ENCODE results near the gene ZNF236. TPM values are rescaled to one million over a fixed set of nuclear protein-coding genes. Genes with fewer than 3 reads are reported as not detected.
A peak's percentile ranks its signal among the peaks of the same experiment; 100 is the strongest.

ZNF236 gene
- polyA plus RNA-seq, 3 donors: 1.1 to 3.6 (median 2.1) TPM

DNA sequence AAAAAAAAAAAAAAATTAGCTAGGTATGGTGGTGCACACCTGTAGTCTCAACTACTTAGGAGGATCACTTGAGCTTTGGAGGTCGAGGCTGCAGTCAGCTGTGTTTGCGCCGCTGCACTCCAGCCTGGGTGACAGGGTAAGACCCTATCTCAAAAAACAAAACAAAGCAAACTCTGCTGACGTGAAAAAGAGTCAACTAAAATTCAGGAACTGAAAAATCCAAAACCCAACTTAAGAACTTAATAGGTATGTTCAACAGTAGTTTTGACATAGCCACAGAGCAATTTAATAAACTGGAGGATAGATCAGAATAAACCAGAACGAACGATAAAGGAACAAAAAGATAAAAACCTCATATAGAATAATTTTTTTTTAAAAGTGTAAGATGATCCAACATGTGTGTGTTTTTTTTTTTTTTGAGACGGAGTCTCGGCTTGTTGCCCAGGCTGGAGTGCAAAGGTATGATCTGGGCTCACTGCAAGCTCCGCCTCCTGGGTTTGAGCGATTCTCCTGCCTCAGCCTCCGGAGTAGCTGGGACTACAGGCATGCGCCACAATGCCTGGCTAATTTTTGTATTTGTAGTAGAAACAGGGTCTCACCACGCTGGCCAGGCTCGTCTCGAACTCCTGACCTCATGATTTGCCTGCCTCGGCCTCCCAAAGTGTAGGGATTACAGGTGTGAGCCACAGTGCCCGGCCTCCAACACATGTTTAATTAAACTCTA, 4.3 kb upstream of the ZNF236 start:
- 81 to 95% (median 93%) methylated on average over 17 of the region's 17 CpGs for WGBS, 3 donors

DNA sequence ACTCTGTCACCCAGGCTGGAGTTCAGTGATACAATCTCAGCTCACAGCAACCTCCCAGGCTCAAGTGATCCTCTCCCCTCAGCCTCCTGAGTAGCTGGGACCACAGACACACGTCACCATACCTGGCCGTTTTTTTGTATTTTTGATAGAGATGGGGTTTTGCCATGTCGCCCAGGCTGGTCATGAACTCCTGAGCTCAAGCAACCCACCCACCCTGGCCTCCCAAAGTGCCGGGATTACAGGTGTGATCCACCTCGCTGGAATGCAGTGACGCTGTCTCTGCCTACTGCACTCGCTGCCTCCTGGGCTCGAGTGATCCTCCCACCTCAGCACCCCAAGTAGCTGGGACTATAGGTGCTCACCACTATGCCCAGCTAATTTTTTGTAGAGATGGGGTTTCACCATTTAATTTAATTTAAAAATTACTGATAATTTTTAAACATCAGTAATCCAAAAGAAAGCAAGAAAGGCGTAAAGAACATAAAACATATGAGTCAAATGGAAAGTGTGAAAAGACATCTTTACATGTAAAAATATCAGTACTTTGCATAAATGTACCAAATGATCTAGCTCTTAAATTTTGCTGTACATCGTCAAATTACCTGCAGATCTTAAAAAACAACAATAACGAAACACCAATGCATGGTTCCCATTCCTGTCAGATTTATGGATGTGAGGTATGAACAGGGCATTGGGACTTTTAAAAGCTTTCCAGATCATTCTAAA, 2.8 kb upstream of the ZNF236 start:
- no peak overlapping the region for H3K27ac ChIP-seq (ENCODE audit: low read depth, low read length)
- 92 to 95% (median 95%) methylated on average over 11 of the region's 11 CpGs for WGBS, 3 donors

More for the DNA sequence above, 4.3 kb upstream of the ZNF236 start:
- H3K27ac ChIP-seq (ENCODE audit: low read depth, low read length): no peak overlapping the region

DNA sequence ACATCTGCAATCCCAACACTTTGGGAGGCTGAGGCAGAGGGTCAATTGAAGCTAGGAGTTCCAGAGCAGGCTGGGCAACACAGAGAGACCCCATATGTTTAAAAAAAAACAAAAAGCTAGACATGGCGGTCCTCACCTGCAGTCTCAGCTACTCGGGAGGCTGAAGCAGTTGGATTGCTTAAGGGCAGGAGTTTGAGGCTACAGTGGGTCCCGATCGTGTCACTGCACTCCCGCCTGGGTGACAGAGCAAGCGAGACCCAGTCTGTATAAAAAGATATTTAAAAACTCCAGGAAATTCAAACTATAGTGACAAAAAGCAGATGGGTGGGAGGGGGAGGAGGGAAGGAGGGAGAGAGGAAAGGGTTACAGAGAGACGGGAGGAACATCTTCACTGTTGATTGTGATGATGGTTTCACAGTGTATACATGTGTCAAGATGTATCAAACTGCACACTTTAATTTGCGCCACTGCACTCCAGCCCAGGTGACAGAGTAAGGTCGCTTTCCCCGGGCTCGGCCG, 942 bp upstream of the ZNF236 start:
- peak overlapping the region; percentile 56 for H3K27ac ChIP-seq (ENCODE audit: low read depth, low read length)
- WGBS, 3 donors: 0 to 1% (median 1%) methylated on average over 12 of the region's 12 CpGs

DNA sequence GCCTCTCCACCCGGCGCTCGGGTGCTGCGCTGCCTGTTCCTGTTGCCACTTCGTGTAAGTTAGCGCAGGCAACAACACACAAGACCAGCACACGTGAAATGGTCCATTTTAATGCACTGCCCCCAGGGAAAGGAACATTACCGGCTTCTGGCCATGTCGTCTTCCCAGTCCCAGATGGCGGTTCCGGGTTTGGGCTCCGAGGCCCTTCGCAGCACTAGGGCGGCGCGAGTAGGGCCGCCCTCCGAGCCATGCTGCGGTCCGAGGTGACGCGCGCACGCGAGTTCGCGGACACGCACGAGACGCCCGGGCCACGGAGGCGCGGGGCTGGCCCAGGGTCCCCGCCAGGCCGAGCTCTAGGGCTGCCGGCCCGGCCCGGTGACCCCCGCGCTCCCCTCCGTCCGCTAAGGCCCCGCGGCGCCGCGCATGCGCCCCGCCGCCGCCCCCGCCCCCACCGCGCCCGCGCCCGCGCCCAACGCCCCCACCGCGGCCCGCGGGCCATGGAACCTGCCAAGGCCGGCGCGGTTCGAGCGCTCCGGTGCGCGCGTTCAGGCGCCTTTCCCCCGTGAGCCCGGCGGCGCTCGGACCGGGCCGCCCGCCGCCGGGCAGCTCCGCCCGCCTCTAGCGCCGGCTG, 367 bp upstream of the ZNF236 start:
- 0 to 1% (median 0%) methylated on average over 35 to 88 of the region's 88 CpGs for WGBS, 3 donors
- peak overlapping the region; percentile 56 for H3K27ac ChIP-seq (ENCODE audit: low read depth, low read length)

GRCh38 chr18:76823161-76823538, 793 bp downstream of the ZNF236 start:
- peak overlapping the region; percentile 56 for H3K27ac ChIP-seq (ENCODE audit: low read depth, low read length)
- 5 to 7% (median 6%) methylated on average over 26 of the region's 26 CpGs for WGBS, 3 donors

- 23 to 32% (median 24%) methylated on average over 28 of the region's 28 CpGs for WGBS, 3 donors
- no peak overlapping the region for H3K27ac ChIP-seq (ENCODE audit: low read depth, low read length)
These were observed 1.2 kb downstream of the ZNF236 start for GRCh38 chr18:76823587-76824011.

GRCh38 chr18:76824145-76824676, 1.9 kb downstream of the ZNF236 start:
- no peak overlapping the region for H3K27ac ChIP-seq (ENCODE audit: low read depth, low read length)
- 62 to 84% (median 81%) methylated on average over 12 of the region's 12 CpGs for WGBS, 3 donors

DNA sequence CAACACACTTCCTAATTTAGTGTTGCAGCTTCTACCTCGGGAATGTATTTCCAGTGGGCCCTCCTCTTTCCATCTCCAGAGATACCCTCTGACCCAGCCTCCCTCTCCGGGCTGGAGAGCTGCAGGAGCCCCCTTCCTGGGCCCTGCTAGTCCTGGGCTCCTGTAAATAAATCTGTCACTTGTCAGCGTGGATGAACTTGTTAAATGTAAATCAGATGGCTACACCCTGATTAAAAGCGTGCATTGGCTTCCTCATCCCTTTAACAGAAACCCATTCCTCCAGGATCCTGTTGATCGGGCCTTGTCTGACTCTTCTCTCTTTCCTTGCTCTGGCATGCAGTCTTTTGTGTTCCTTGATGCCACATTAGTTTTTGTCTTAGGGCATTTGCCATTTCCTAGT, 2.4 kb downstream of the ZNF236 start:
- WGBS, 3 donors: 74 to 82% (median 80%) methylated on average over 5 of the region's 5 CpGs
- H3K27ac ChIP-seq (ENCODE audit: low read depth, low read length): no peak overlapping the region

GRCh38 chr18:76827205-76828200, 5.1 kb downstream of the ZNF236 start:
- H3K27ac ChIP-seq (ENCODE audit: low read depth, low read length): no peak overlapping the region
- 79 to 86% (median 83%) methylated on average over 10 to 11 of the region's 11 CpGs for WGBS, 3 donors

DNA sequence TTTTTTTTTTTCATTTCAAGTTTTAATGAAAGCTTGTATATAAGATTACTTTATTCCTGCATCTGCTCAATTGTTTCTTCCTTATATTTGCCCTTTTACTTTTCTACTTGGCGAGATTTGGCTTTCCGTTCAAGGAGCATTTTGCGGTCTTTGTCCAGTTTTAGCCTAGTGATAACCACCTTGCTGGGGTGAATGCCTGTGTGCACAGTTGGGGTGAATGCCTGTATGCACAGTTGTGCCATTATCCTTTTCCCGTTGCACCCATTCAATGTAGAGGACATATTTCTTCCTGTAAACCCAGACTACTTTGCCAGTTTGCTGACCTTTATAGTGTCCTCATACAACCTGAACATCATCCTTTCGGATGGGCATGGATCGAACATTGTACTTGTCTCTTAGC, 12.0 kb downstream of the ZNF236 start:
- whole genome bisulfite sequencing, 3 donors: 90 to 96% (median 92%) methylated on average over 6 of the region's 6 CpGs
- no peak overlapping the region for H3K27ac ChIP-seq (ENCODE audit: low read depth, low read length)

- no peak overlapping the region for H3K27ac ChIP-seq (ENCODE audit: low read depth, low read length)
These were observed 13.0 kb downstream of the ZNF236 start for GRCh38 chr18:76835380-76835779.

DNA sequence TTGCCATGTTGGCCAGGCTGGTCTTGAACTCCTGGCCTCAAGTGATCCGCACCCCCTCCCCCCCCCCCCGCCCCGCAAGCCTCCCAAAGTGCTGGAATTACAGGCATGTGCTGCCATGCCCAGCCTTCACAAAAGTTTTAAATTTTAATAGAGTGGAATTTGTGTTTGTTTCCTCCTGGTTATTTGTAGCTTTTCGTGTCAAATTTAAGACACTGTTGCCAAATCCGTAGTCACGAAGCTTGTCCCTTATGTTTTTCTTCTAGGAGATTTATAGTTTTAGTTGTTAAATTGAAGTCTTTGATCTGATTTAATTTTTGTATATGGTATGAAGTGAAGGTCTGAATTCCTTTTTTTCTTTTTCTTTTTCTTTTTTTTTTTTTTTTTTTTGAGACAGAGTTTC, 14.7 kb downstream of the ZNF236 start:
- H3K27ac ChIP-seq (ENCODE audit: low read depth, low read length): no peak overlapping the region
- WGBS, 3 donors: 84 to 95% (median 91%) methylated on average over 6 of the region's 6 CpGs

GRCh38 chr18:76838182-76838581, 15.8 kb downstream of the ZNF236 start:
- WGBS, 3 donors: 33 to 65% (median 49%) methylated on average over 3 of the region's 3 CpGs

DNA sequence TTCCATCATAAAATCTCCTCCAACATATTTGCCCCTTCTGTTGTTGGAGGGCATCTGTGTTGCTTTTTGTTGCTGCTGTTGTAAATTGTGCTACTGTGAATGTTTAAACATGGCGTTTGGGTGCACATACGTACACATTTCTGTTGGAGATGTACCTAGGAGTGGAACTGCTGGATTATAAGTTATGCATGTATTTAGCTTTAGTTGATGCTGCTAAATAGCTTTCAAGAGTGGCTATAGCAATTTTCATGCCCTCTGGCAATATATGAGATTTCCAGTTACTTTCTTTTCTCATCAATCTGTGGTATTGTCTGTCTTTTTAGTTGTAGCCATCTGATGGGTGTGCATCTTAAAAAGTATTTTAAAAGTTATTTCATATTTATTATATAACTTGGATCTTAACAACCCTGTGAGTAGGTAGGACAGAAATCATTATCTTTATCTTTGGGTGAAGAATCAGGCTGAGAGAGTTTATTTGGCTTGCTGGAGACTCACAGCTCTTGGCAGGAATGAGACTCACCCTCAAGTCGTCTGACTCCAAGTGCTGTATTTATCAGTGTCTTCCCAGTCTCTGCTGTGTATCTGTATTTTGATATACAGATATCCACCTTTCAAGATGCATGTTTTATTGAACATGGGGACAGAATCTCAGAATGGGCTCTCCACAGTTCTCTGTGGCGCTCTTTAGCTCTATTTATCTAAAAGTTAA, 16.9 kb downstream of the ZNF236 start:
- WGBS, 3 donors: 72 to 74% (median 73%) methylated on average over 4 of the region's 4 CpGs
- H3K27ac ChIP-seq (ENCODE audit: low read depth, low read length): no peak overlapping the region

More at GRCh38 chr18:76838182-76838581, 15.8 kb downstream of the ZNF236 start:
- no peak overlapping the region for H3K27ac ChIP-seq (ENCODE audit: low read depth, low read length)

DNA sequence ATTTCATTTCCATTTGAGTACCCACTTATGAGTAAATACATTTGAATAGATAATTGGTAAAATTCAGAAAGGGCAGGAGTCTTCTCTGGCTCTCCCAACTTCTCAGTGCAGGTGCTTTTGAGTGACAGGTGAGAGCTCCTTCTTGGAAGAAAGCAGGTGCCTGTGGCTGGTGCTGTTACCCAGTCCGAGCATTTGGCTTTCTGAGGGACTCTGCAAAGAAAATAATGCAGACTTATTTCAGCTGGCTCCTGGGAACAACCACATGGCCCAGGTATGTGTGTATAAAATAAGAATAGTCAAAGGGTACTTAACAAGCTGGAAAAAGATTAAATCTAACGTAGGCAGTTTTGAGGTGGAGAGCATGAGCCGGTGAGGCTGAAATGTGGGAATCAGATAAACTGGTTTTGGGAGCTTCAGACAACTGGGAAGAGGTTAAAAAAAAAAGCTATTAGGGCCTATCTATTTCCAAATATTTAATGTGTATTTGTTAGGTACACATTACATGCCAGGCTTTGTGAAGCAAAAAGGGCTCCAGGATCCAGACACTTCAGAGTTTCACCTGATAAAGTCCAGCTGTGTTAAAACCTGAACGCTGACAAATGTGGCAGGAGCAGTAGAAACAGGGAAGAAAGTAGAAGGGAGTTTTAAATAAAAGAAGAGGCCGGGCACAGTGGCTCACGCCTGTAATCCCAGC, 20.6 kb downstream of the ZNF236 start:
- no peak overlapping the region for H3K27ac ChIP-seq (ENCODE audit: low read depth, low read length)
- WGBS, 3 donors: 41 to 90% (median 89%) methylated on average over 6 of the region's 6 CpGs

DNA sequence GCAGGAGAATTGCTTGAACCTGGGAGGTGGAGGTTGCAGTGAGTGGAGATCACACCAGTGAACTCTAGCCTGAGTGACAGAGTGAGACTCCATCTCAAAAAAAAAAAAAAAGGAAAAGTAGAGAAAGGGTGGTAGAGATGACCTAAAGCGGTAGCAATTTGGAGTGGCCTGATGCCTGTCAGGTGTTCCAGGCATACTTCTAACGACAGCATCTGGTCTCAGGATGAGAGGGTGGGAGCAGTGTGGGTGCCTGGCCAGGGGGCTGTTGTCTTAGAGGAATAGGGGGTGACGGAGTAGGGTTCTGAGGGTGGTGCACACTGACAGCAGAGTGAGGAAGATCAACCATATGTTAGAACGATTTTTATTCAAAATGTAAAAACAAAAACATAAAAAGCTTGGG, 21.8 kb downstream of the ZNF236 start:
- 79 to 86% (median 80%) methylated on average over 4 of the region's 4 CpGs for WGBS, 3 donors
- H3K27ac ChIP-seq (ENCODE audit: low read depth, low read length): no peak overlapping the region
